Cortex of kidney (tissue), 1 donor: ENCODE data around the gene LRRC7.

Source experiments
- DNase-seq: peaks from one replicate; lab custom pipeline; 2025; lab: John Stamatoyannopoulos, UW

Gene LRRC7

DNA sequence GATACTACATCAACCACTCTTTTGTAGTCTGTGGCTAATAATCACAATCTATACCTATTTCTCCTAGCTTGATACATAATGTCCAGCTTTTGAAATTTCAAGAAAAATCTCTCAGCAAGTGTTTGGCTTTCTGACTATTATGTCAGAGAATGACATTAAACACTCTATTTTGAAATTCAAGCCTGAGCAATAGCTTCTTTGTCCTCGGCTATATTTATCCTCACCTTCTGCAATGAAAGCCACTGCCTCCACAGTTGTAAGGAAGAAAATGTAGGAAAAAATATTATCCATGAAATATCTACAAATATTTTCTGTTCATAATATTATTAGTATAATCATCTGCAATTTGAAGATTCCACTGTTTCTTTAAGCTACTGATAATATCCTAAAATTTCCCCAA, 22.1 kb downstream of the LRRC7 start:
- DNase-seq = no peak

DNA sequence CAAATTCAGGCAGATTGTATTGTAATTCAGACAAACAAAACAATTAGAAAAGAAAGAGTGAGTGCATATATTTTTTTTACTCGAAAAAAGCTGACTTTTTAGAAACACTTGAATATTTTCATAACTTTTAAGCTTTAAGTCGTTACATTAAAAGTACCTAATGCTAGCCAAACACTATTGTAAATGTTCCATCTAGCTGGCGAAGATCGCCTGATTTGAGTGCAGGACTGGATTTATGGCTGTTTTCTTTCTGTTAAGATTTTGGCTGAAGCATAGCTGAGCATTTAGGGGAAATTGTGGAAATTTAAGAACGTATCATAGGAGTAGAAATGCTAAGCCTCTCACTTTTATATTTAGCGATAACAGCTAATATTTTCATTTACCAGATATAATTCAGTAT, 24.6 kb downstream of the LRRC7 start:
- DNase-seq = no peak

- DNase-seq = no peak
These were observed 27.8 kb downstream of the LRRC7 start for GRCh38 chr1:69595486-69595885.

DNA sequence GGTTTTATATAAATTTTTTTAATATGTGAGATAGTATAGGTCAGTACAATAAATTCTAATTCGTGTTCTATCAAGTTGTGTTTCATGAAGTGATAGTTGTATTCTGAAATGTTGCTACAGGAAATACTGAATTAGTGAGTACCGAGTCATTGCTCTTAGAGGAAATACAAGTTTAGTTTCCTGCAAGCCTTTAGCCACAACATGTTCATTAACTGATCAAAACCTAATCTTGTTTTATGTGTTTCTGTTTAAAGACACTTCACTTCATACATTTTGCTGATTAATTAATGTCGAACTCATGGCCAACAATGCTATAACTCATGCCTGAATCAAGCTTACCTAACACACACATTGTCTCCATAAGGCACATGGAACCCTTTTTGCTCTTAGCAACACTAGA, 43.6 kb downstream of the LRRC7 start:
- no peak for DNase-seq

DNA sequence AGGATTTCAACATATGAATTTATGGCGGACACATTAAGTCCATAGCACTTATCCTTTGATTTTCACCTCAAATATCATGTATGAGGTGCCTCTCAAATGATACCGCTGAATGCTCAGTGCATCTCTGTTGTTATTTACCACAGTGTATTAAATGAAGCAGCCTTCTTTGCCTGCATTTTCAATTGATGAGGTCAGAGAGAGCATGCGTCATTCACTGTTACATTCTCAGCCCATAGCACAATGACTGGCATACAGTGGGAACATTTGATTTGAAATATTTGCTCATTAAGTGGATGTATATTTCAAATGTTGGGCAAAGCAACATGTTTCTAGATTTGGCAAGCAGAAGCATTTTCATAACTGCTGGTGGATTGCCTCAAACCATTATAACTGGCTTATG, 45.7 kb downstream of the LRRC7 start:
- DNase-seq = no peak

GRCh38 chr1:69638673-69639072, 71.0 kb downstream of the LRRC7 start:
- DNase-seq = no peak

GRCh38 chr1:69639159-69639558, 71.4 kb downstream of the LRRC7 start:
- DNase-seq = no peak

DNA sequence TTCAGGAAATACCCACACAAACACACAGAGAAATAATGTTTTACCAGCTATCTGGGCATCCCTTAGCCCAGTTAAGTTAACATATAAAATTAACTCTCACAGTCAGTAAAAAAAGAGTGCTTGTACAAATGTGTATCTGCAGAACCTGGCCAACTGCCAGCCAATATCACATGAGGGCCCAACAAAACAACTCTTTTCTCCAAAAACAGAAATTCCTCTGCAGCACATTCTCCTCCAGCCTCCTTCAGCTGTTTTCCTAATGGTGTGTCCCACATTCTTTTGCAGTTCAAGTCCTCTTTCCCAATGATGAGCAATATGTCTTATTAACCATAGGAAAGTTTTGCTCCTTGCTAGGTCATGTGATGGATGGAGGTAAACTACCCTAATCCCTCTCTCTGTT, 75.5 kb downstream of the LRRC7 start:
- no peak for DNase-seq

DNA sequence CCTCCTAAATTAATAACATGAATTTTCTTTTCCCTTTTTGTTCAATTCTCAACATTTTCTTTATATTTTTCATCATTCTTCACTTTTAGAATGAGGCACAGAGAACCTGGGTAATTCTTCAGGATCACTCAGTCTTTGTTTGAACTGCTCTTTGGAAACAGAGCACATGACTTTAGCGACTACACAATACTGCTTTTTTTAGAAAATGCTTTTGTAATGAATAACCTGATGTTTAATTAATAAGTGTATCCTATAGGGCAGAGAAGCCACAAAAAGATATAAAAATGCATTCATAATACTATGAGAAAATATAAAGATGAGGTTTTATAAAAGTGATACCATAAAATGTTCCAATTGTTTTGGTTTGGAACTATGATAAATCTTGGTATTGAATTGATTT, 77.8 kb downstream of the LRRC7 start:
- no peak for DNase-seq

- DNase-seq = no peak
These were observed 80.8 kb downstream of the LRRC7 start for GRCh38 chr1:69648486-69648885.

- no peak for DNase-seq
These were observed 81.8 kb downstream of the LRRC7 start for GRCh38 chr1:69649383-69649990.

GRCh38 chr1:69650779-69651178, 83.1 kb downstream of the LRRC7 start:
- no peak for DNase-seq

GRCh38 chr1:69651656-69652055, 83.9 kb downstream of the LRRC7 start:
- no peak for DNase-seq

DNA sequence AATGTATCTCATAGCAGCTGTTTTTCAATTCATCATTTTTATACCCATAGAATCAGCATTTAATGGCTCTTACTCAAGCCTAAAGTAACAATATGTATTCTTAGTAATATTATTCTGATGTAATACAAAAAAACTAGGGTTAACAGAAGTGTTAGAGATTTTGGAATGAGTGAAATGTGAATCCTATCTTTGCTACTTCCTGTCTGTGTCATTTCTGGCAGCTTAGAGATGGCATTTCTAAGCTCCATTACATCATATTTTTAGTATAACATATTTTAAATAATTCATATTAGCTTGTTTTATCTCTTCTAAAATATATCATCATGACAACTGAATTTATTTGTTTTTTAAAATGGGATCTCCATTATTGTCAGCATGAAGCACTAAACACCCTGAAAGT, 90.2 kb downstream of the LRRC7 start:
- no peak for DNase-seq

DNA sequence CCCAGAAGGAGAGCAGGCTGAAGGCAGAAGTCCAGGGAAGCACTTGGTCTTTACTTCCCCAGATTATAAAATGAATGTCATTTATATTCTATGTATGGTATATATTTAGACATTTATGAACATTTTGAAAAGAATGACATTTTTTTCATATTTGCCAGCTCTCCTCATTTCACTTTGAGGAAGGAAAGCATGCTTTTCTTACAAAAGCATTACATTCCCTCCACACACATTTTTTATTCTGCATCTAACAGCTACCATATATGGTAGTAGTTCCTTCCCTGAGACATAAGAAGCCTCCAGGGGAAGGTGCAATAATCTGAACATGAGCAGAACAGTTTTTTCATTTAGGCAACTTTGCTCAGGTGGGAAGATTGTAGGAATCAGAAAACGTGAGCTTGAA, 94.0 kb downstream of the LRRC7 start:
- DNase-seq = no peak

DNA sequence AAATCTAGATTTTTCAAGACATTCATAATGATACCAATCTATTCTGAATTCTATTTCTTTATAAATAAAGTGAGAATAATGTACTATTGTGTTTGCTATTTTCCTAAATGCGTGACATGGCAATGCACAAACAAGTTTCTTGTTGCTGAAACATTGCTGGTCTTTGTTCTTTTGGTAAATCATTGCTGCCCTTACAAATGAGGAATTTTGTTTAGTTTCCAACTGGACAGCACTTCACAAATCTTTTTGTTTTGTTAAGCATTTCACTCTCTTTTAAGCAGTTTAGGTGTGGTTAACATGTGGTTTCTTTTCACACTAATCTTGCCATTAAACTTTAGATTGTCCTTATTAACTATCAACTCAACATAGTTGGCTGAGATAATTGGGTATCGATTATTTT, 94.6 kb downstream of the LRRC7 start:
- no peak for DNase-seq

DNA sequence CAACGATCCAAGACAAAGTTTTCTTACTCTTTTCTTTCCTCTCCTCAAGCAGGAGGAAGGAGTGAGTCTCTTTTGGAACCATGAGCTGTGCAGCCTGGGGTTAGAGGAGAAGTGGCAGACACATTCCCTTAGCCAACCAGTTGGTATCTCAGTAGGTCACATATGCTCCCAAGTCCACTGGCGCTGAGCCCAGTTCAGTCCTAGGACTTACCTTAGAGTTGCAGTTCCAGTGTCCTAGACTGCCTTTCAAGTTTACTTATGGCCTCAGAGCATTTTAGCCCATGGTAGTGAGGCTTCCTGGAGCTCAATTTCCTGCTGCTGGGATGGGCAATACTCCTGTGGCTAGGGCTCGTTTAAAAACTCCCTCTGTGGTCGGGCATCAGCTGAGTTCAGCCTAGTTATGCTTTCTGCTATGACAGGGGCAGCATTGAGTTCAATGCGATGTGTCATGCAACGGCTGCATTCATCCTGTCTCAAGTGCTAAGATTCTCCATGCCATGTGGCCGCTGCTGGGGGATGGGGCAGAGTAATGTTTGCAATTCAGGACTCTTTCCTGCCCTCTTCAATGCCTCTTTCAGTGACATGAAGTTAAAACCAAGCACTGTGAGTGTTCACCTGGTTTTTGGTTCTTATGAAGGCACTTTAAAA, 103.8 kb downstream of the LRRC7 start:
- DNase-seq = no peak

GRCh38 chr1:69673321-69673720, 105.6 kb downstream of the LRRC7 start:
- no peak for DNase-seq

- DNase-seq = no peak
These were observed 112.2 kb downstream of the LRRC7 start for GRCh38 chr1:69679965-69680364.

DNA sequence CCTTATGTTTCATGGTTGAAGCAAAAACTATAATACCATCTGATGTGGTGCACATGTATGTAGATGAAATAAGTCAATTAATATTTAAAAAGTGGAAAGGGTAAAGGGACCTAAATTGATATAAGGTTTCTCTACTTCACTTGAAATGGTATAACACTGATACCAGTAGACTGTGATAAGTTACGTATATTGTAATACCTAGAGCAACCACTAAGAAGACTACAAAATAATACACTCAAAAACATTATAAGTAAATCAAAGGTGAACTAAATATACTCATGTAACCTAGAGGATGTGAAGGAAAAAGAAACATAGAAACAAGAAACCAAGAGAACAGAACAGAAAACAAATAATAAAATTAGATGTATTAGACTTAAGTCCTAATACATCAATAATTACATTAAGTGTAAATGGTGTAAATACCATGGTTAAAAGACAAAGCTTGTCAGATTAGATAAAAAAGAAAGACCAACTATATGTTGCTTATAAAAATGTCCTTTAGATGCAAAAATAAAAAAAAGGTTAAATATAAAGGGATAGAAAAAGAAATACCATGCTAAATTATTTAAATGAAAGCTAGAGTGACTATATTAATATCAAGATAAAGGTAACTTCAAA, 118.8 kb downstream of the LRRC7 start:
- DNase-seq = no peak

- no peak for DNase-seq
These were observed 120.5 kb downstream of the LRRC7 start for GRCh38 chr1:69688193-69688592.

DNA sequence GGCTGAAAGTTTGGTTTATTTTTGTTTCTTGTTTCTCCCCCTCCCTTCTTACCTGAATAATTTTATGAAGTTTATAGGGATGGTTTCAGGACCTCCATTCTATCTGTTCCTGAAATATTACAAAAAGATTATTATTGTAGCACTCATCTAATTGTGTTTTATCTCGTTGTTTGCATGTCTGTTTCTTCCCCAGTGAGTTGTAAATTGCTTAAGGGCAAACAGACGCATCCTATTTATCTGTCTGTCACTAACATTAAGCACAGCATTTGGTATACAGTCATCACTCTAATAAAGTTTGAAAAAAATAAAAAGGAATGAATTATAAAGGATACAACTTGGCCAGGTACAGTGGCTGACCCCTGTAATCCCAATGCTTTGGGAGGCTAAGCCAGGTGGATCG, 123.5 kb downstream of the LRRC7 start:
- DNase-seq = no peak

DNA sequence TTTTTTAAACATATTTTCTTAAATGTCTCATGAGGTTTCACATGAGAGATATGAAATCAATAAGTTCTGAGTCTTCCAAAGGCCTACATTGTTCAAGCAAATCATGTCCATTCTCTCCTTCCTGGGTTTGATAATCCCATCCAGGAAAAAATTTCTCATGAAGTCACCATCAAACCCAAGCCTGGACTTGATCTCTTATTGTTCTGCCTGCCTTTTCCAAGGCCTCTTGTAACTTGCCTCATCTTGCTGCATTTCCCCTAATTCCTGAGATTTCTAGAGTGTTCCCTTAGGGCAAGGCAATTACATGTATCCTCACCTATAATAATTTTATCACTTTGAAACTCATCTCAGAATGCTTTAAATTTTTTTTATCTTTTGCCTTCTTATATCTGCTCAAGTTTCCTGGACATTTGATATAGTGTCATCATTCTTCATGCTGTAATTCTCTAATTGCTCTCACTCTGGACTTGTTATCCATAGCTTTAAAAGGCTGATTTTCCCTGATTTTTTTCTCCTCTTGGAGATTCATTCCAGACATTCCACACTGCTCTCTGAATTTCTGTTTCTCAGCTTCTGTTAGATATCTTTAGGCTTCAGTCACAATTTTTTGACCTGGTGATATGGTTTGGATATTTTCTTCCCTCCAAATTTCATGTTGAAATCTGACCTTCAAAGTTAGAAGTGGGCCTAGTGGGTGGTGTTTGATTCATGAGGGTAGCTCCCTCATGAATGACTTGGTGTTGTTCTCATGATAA, 126.4 kb downstream of the LRRC7 start:
- DNase-seq = no peak
